Loucy (cell line): ENCODE data around the gene IFNLR1.

Experiments
- CTCF ChIP-seq: fragments of 200-600 bp; sonication (generic); conservative IDR thresholded peaks from 2 replicates; pipeline ENCODE4 v1.5.1; 2014; ENCODE audit warnings: mild to moderate bottlenecking, antibody characterized with exemption, low read length
- EZH2phosphoT487 ChIP-seq: fragments of 200-600 bp; IDR thresholded peaks from 2 replicates; pipeline ENCODE4 v1.6.1; 2018; ENCODE audit warnings: antibody characterized with exemption, mild to moderate bottlenecking, moderate library complexity, borderline replicate concordance

- TF ChIP-seq CTCF (no peak), EZH2phosphoT487 (no peak)
Measured at GRCh38 chr1:24224086-24224485, 37.0 kb upstream of the IFNLR1 start.
